GM12891 (cell line): ENCODE data around the gene SLX4IP.

Experiments used
- POLR2A ChIP-seq: IDR thresholded peaks from 2 replicates; pipeline ENCODE4 v1.6.1; 2011; ENCODE audit warnings: low read depth, low read length, control low read depth
- POLR2AphosphoS5 ChIP-seq: IDR thresholded peaks from 2 replicates; pipeline ENCODE4 v1.6.1; 2011; ENCODE audit warnings: low read depth, low read length, control low read depth

GRCh38 chr20:10565922-10566897, 131.1 kb downstream of the SLX4IP start:
- no peak for TF ChIP-seq POLR2A
- TF ChIP-seq POLR2AphosphoS5: no peak
